Tibial nerve (tissue), 4 donors: Measurements from ENCODE around the gene IL1F10.
"Not testable (repeated sequence)": the region's sequence is repeated elsewhere in the genome, so short reads cannot be mapped to it uniquely, and the experiment has no call there.

Experiments
- EP300 ChIP-seq, 2 donors: sonication (generic); formaldehyde crosslinking; IDR thresholded peaks; one replicate each; pipeline ENCODE4 v1.6.1; 2017; ENCODE audit warnings: antibody characterized with exemption in 2 of 2, mild to moderate bottlenecking in 1 of 2
- POLR2A ChIP-seq, 2 donors: fragments of 450-650 bp; IDR thresholded peaks; one replicate each; pipeline ENCODE4 v1.6.1; 2017; ENCODE audit warnings: antibody characterized with exemption in 2 of 2, mild to moderate bottlenecking in 2 of 2, moderate library complexity in 2 of 2
- TF ChIP-seq, protein P1 (sequence below), 5 experiments: fragments of 200-600 bp in 3 of 5; fragments of 450-650 bp in 2 of 5; sonication (generic) in 3 of 5; IDR thresholded peaks; one replicate each; pipeline ENCODE4 v1.5.1; 2016 to 2019; ENCODE audit warnings: antibody characterized with exemption in 5 of 5, mild to moderate bottlenecking in 3 of 5, moderate library complexity in 2 of 5

DNA sequence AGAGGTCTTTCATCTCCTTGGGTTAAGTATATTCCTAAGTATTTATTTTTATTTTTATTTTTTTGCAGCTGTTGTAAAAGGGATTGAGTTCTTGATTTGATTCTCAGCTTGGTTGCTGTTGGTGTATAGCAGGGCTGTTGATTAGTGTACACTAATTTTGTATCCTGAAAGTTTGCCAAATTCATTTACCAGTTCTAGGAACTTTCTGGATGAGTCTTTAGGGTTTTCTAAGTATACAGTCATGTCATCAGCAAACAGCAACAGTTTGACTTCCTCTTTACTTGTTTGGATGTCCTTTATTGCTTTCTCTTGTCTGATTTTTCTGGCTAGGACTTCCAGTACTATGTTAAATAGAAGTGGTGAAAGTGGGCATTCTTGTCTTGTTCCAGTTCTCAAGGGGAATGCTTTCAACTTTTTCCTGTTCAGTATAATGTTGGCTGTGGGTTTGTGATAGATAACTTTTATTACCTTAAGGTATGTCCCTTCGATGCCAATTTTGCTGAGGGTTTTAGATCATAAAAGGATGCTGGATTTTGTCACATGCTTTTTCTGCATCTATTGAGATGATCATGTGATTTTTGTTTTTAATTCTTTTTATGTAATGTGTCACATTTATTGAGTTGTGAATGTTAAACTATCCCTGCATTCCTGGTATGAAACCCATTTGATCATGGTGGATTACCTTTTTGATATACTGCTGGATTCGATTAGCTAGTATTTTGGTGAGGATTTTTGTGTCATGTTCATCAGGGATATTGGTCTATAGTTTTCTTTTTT, 29.3 kb downstream of the IL1F10 start:
- TF ChIP-seq, protein P1, sequence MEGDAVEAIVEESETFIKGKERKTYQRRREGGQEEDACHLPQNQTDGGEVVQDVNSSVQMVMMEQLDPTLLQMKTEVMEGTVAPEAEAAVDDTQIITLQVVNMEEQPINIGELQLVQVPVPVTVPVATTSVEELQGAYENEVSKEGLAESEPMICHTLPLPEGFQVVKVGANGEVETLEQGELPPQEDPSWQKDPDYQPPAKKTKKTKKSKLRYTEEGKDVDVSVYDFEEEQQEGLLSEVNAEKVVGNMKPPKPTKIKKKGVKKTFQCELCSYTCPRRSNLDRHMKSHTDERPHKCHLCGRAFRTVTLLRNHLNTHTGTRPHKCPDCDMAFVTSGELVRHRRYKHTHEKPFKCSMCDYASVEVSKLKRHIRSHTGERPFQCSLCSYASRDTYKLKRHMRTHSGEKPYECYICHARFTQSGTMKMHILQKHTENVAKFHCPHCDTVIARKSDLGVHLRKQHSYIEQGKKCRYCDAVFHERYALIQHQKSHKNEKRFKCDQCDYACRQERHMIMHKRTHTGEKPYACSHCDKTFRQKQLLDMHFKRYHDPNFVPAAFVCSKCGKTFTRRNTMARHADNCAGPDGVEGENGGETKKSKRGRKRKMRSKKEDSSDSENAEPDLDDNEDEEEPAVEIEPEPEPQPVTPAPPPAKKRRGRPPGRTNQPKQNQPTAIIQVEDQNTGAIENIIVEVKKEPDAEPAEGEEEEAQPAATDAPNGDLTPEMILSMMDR (IDR thresholded peaks at IDR 0.05) = not testable (repeated sequence)
- TF ChIP-seq EP300, POLR2A (IDR thresholded peaks at IDR 0.05): not testable (repeated sequence)
